GM19468 (cell line): ENCODE data around the gene FEZF1.
"Not testable (repeated sequence)": the region's sequence is repeated elsewhere in the genome, so short reads cannot be mapped to it uniquely, and the experiment has no call there.

Experiments
- ATAC-seq: cut with Tn5 transposase; IDR thresholded peaks from one replicate; pipeline ENCODE4 v1.9.1; 2021; ENCODE audit warnings: mild to moderate bottlenecking, moderate library complexity, moderate number of reproducible peaks; ENCODE audit not compliant: unreplicated experiment; ENCODE audit errors: extremely low read depth

FEZF1 gene

DNA sequence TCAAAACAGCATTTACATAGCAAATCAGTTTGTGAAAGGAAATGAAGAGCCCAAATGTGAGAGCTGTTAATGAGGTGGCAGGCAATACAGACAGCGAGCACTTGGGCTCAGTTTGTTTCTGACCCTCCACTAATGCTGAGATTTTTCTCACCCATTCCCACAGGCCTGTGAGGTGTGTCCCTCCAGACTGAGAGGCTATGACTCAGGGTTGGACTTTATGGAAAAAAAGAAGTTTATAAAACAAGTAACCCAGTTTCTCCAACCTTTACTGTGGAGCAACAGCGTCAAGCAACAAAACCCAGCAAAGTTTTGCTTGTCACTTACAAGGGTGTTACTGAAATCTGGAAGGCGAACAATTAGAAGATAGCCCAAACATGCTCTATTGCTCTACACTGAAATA lies 4.9 kb upstream of the FEZF1 start:
- ATAC-seq: no peak

DNA sequence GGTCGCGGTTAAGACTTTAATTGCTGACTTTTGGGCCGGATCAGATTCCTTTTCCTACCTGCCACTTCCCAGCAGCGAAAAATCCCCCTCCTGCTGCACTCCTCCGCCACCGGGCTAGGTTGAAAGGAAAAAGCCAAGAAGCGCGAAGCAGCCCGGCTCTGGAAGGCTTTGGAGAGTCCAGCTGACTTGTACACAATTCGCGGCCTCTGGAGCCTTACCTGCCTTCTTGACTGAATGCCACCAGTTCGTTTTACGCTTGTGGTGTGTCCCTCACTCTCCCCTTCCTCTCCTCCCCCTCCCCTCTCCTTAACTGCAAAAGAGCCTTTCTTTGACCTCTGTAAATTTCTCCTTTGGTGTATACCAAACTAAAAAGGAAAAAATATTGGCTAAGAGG lies 2.7 kb upstream of the FEZF1 start:
- ATAC-seq: no peak

GRCh38 chr7:122306320-122307227 lies 2.0 kb upstream of the FEZF1 start:
- no peak for ATAC-seq

DNA sequence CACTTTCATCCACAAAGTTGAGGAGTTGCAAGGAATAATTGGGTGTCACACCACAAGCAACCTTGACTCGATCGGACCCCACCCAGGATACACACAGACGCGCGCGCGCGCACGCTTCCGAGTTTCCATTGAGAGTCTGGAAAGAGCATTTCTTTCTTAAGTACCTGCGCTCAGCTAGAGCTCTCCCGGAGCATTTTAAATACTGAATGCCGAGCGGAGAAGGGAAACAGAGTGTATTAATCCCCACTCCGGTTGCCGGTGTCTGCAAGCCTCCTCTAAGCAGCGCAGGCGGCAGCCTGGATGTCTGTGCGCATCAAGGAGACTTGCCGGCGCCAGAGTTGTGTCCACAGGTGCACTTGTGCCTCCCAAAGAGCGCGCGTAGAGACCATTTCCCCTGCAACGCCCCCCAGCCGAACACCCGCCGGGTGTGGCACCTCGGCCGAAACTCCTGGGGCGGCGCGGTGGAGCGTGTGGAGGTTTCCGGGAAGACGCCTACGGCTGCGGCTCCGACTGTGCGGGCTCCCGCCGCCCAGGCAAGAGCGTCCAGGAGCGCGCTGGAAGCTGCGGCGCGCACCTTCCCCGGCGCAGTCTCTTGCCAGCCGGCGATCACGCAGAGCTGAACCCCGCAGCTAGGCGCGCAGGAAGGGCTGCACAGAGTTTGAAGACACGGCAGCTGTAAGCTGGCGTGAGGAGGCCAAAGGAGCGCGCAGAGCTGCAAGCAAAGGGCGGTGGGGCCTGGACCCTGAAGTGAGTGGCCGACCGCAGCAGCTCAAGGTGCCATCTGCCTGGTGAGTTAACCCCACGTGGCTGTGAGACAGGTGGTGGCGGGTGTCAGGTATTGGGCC lies 1.1 kb upstream of the FEZF1 start:
- ATAC-seq: no peak

GRCh38 chr7:122304996-122305421 lies 459 bp upstream of the FEZF1 start:
- ATAC-seq: no peak

GRCh38 chr7:122303531-122304318 lies 825 bp downstream of the FEZF1 start:
- no peak for ATAC-seq

DNA sequence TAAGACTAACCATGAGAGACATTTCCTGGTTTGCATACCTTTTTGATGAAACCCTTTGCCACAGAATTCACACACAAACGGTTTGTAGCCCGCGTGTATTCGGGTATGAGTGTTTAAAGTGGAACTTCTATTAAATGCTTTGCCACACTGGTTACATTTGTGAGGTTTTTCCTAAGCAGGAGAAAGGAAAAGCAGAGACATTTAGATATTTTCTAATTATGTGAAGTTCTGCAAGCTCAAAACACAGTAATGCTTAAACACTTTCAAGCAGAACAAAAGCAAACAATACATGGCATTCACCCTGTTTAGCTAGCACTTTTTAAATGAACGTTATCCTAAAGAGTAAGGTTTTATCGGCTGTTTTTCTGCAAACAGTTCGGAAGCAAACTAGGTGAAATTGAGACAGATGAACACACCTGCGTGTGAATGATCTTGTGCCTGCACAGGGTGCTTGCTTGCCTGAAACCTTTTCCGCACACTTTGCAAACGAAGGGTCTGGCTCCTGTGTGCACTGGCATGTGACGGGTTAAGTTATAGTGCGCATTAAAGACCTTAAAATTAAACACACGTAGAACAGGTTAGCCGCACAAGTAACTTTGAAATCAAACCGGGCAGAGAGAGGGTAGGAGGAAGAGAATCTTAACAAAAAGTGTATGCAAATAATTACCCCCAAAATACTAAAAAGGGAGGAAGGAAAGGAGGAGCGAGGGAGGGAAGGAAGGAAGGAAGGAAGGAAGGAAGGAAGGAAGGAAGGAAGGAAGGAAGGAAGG lies 1.6 kb downstream of the FEZF1 start:
- no peak for ATAC-seq

- ATAC-seq: no peak
These were observed 2.4 kb downstream of the FEZF1 start for GRCh38 chr7:122301858-122302760.

GRCh38 chr7:122300956-122301833 lies 3.4 kb downstream of the FEZF1 start:
- ATAC-seq: no peak

DNA sequence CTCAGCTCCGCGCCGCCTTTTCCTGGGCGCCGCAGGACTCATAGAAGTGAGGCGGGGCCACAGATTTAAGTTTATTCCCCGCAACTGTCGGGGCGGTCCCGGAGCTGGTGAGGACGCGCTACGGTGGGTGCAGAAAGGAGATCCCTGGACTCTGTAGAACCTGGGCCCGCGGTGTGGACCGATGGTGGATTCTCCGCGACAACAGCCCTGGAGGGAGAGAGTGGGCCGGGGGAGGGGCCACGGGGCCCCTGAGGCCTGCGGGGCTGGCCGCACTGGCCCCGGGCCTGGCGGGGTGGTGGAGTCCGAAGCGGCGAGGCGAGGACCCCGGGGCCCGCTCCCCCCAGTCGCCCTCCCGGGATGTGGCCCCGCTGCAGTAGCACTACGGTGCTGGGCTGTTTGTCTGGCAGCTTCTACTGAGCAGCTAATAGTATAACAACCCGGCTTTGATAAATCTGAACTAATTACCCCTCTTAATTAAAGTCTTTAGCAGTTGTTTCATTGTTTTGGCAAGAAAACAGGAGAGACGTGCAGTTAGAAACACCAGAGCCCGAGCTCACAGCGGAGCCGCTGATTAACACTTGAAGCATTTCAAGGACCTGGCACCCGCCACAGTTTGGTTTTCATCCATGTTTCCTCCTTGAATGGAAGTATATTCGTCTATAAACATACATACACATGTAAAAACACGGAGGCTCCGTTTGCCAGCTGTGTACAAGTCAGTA lies 4.2 kb downstream of the FEZF1 start:
- ATAC-seq: no peak

DNA sequence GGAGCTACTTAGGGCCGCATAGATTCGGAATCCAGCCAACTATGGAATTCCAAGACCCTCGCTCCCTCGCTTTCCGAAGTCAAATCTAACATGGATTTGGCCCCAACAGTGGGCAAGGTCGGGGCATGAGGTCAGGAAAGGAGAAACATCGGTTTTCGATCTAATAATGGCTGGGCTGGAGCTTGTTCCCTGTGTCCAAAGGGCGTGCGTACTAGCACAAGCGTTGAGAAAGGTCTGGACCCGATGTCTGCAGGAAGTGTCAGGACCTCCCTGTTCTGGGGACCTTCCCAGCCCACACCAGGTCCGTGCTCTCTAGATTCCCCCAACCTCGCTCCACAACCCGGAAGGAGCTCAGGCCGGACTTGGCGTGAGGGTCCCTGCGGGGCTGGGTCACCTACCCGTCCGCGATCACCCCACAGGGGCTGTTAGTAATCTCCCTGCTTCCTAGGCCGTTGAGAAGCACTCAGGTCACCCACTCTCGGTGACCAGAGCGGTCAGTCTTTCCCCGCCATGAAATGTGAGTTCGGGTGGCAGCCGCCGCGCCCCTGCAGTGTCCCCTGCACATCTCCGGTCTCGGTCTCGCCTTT lies 4.8 kb downstream of the FEZF1 start:
- ATAC-seq: no peak

GRCh38 chr7:122298618-122299017 lies 5.9 kb downstream of the FEZF1 start:
- no peak for ATAC-seq

DNA sequence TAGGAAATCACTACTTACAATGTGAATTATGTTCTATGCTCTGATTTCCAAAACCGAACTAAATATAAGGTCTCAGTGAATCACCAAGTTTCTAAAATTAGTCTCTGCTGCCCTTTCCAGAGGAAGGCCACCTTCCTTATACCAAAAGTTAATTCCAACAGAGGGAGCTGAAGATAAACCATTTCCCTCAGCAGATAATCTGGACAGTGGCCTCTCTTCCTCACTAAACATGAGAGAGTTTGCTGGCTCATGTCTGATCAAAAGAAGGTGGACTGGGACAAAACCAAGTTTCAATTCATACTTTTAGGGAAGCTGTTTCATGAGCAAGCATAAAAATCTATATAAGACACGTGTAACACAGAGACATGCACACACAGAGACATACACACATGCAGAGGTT lies 6.4 kb downstream of the FEZF1 start:
- no peak for ATAC-seq

GRCh38 chr7:122291189-122291588 lies 13.4 kb downstream of the FEZF1 start:
- no peak for ATAC-seq

DNA sequence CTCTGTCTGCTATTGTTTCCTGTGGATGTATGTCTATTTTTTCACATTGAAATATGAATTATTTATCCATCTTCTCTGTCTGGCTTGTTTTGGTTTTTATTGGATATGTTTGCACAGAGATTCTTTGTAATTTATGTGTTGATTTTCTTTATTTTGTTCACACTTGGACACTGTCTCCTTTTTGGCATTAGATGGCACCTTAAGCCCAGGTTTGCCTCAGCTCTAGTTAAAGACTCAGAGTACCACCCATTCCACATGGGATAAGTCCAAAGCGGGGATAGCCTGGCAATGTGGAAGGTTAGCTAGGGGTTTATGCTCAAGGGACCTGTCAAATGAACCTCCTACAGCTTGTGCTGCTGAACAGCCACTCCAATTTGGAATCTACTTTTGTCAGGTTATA lies 14.1 kb downstream of the FEZF1 start:
- ATAC-seq: no peak

DNA sequence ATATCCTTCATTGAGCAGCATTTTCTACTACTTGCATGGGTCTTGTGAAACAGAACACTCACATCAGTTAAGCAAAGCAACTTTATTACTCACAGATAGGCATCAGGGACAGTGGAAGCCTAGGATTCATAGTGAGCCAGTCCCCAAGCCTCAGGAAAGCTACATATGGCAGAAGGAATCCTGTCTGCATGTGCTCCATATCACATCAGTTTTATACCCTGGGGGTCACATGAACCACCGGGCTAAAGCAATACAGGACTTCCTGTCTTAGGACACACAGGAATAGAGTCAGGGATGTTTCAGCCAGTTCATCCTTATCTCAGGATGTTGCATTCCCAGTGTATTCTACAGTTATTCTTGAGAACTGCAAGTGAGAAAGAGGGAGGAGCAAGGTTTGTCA lies 15.1 kb downstream of the FEZF1 start:
- ATAC-seq: no peak

- not testable (repeated sequence) for ATAC-seq
These were observed 19.9 kb downstream of the FEZF1 start for GRCh38 chr7:122284608-122285007.
